ENCODE results near the gene CLMN. TPM values are rescaled to one million over a fixed set of nuclear protein-coding genes. Genes with fewer than 3 reads are reported as not detected.

CLMN gene
- total and polyA plus RNA-seq, 2 donors (not counting 1 experiment from before 2014, with no cell fraction given) = 9.6 to 51.5 TPM

- no peak overlapping the region for H3K27ac Mint-ChIP-seq
- Histone ChIP-seq H3K36me3 (replicated peaks in 1 of 2; ENCODE audit: control extremely low read depth in 1 of 2, control insufficient read depth in 1 of 2, extremely low read depth in 1 of 2, insufficient read depth in 2 of 2, low read length in 1 of 2) (no peaks in the 10 kb centered on the region), H3K4me1 (ENCODE audit: control insufficient read depth in 2 of 2, insufficient read depth in 2 of 2, low read length in 2 of 2) (peaks cover 3 to 17% of the 10 kb centered on the region in 2 donors), H3K9me3 (ENCODE audit: control extremely low read depth in 1 of 3, control insufficient read depth in 2 of 3, insufficient read depth in 1 of 3, low read length in 2 of 3) (no peaks in the 10 kb centered on the region), H3K27ac (ENCODE audit: low read length in 2 of 2) (no peak overlapping the region), H3K4me3 (ENCODE audit: control extremely low read depth in 1 of 5, extremely low read depth in 1 of 5, insufficient read depth in 1 of 5, low read depth in 2 of 5, low read length in 4 of 5) (no peak overlapping the region), H3K4me2 (replicated peaks; ENCODE audit: low read depth, low read length, poor library complexity, severe bottlenecking) (no peak overlapping the region), H4K20me1 (ENCODE audit: control insufficient read depth, insufficient read depth, low read length, poor library complexity, severe bottlenecking) (peaks cover 18% of the 10 kb centered on the region), H3K79me2 (ENCODE audit: control insufficient read depth, insufficient read depth, low read length) (peaks cover 30% of the 10 kb centered on the region), H3K9ac (ENCODE audit: low read length) (no peak overlapping the region), H2AFZ (ENCODE audit: insufficient read depth, low read depth, low read length, poor library complexity, severe bottlenecking) (no peak overlapping the region), H3K27me3 (replicated peaks in 1 of 4; ENCODE audit: control extremely low read depth in 1 of 4, control insufficient read depth in 3 of 4, insufficient read depth in 4 of 4, low read length in 3 of 4) (no peaks in the 10 kb centered on the region)
- POLR2A ChIA-PET = no interaction called here
- no peak for DNase-seq
- H3K4me1 Mint-ChIP-seq = peaks cover 15% of the 10 kb centered on the region
- no peaks in the 10 kb centered on the region for H3K27me3 Mint-ChIP-seq
- WGBS (ENCODE audit: insufficient coverage) = 50% methylated on average over 9 of the region's 12 CpGs
- CTCF ChIA-PET = no interaction called here
- intact Hi-C loops (cut with micrococcal nuclease) = no loop called here
- no peak overlapping the region for H3K4me3 Mint-ChIP-seq
- ATAC-seq (ENCODE audit: low read depth) = no peak
- TF ChIP-seq CTCF (IDR thresholded peaks at IDR 0.05) (no peak), EZH2 (IDR thresholded peaks at IDR 0.05; ENCODE audit: borderline replicate concordance, insufficient read depth, low read depth, low read length, poor library complexity, severe bottlenecking) (no peak)
- H3K9me3 Mint-ChIP-seq (ENCODE audit: insufficient read depth) = no peaks in the 10 kb centered on the region
Observed at GRCh38 chr14:95258754-95259593, 60.7 kb downstream of the CLMN start.

GRCh38 chr14:95258156-95258555 lies 61.6 kb downstream of the CLMN start:
- Histone ChIP-seq H4K20me1 (ENCODE audit: control insufficient read depth, insufficient read depth, low read length, poor library complexity, severe bottlenecking) (peaks cover 13% of the 10 kb centered on the region), H3K9ac (ENCODE audit: low read length) (no peak overlapping the region), H3K4me3 (ENCODE audit: control extremely low read depth in 1 of 5, extremely low read depth in 1 of 5, insufficient read depth in 1 of 5, low read depth in 2 of 5, low read length in 4 of 5) (no peak overlapping the region), H3K4me1 (ENCODE audit: control insufficient read depth in 2 of 2, insufficient read depth in 2 of 2, low read length in 2 of 2) (peaks cover 3 to 17% of the 10 kb centered on the region in 2 donors), H3K27ac (ENCODE audit: low read length in 2 of 2) (no peak overlapping the region), H3K27me3 (replicated peaks in 1 of 4; ENCODE audit: control extremely low read depth in 1 of 4, control insufficient read depth in 3 of 4, insufficient read depth in 4 of 4, low read length in 3 of 4) (no peaks in the 10 kb centered on the region), H3K79me2 (ENCODE audit: control insufficient read depth, insufficient read depth, low read length) (peaks cover 25% of the 10 kb centered on the region), H3K4me2 (replicated peaks; ENCODE audit: low read depth, low read length, poor library complexity, severe bottlenecking) (no peak overlapping the region), H3K36me3 (replicated peaks in 1 of 2; ENCODE audit: control extremely low read depth in 1 of 2, control insufficient read depth in 1 of 2, extremely low read depth in 1 of 2, insufficient read depth in 2 of 2, low read length in 1 of 2) (no peaks in the 10 kb centered on the region), H2AFZ (ENCODE audit: insufficient read depth, low read depth, low read length, poor library complexity, severe bottlenecking) (no peak overlapping the region), H3K9me3 (ENCODE audit: control extremely low read depth in 1 of 3, control insufficient read depth in 2 of 3, insufficient read depth in 1 of 3, low read length in 2 of 3) (no peaks in the 10 kb centered on the region)
- TF ChIP-seq EZH2 (IDR thresholded peaks at IDR 0.05; ENCODE audit: borderline replicate concordance, insufficient read depth, low read depth, low read length, poor library complexity, severe bottlenecking) (no peak), CTCF (IDR thresholded peaks at IDR 0.05) (no peak)
- DNase-seq = no peak
- intact Hi-C loops (cut with micrococcal nuclease) = no loop called here
- ATAC-seq (ENCODE audit: low read depth) = no peak
- H3K4me1 Mint-ChIP-seq = peaks cover 15% of the 10 kb centered on the region
- H3K4me3 Mint-ChIP-seq = no peak overlapping the region
- no peak overlapping the region for H3K27ac Mint-ChIP-seq
- no peaks in the 10 kb centered on the region for H3K27me3 Mint-ChIP-seq
- no peaks in the 10 kb centered on the region for H3K9me3 Mint-ChIP-seq (ENCODE audit: insufficient read depth)
- ChIA-PET CTCF (no interaction called here), POLR2A (no interaction called here)
- 94% methylated on average over 2 of the region's 2 CpGs for WGBS (ENCODE audit: insufficient coverage)
